ENCODE results near the gene NUDT6.
A peak's percentile ranks its signal among the peaks of the same experiment; 100 is the strongest.
"Not testable (repeated sequence)": the region's sequence is repeated elsewhere in the genome, so short reads cannot be mapped to it uniquely, and the experiment has no call there.

The NUDT6 gene

GRCh38 chr4:122873821-122874593 lies 48.4 kb downstream of the NUDT6 start:
- Histone ChIP-seq H3K4me1 (ENCODE audit: control insufficient read depth, insufficient read depth, low read depth, low read length) (peaks cover 5% of the 10 kb centered on the region), H2AK5ac (ENCODE audit: low read length, severe bottlenecking) (no peak overlapping the region), H3K4me3 (ENCODE audit: insufficient read depth in 1 of 2, low read depth in 1 of 2, low read length in 2 of 2) (peak overlapping the region in 1 of 2 experiments; percentile 40), H3K27me3 (ENCODE audit: control insufficient read depth in 1 of 2, insufficient read depth in 1 of 2, low read length in 2 of 2) (no peaks in the 10 kb centered on the region), H3K9me3 (ENCODE audit: control insufficient read depth, low read length) (no peaks in the 10 kb centered on the region), H3K9ac (ENCODE audit: low read length) (peak overlapping the region; percentile 32), H2BK5ac (ENCODE audit: low read depth, low read length, poor library complexity, severe bottlenecking) (no peak overlapping the region), H2BK15ac (ENCODE audit: low read depth, poor library complexity, severe bottlenecking) (no peak overlapping the region), H3K27ac (ENCODE audit: low read length, poor library complexity, severe bottlenecking) (peak overlapping the region; percentile 87), H3K14ac (ENCODE audit: low read length in 2 of 2) (no peak overlapping the region), H2BK120ac (ENCODE audit: low read depth, low read length) (no peak overlapping the region), H3K79me1 (replicated peaks; ENCODE audit: low read length, poor library complexity, severe bottlenecking) (peaks cover 6% of the 10 kb centered on the region), H4K91ac (ENCODE audit: low read length) (no peak overlapping the region), H4K8ac (ENCODE audit: low read length) (no peak overlapping the region), H2AFZ (ENCODE audit: low read depth, low read length) (no peak overlapping the region), H2BK12ac (ENCODE audit: low read length in 2 of 2) (no peak overlapping the region), H3K18ac (ENCODE audit: low read depth in 1 of 2, low read length in 2 of 2) (no peak overlapping the region), H3K4me2 (ENCODE audit: low read length, poor library complexity, severe bottlenecking) (no peak overlapping the region), H3K36me3 (ENCODE audit: control insufficient read depth in 1 of 2, insufficient read depth in 2 of 2, low read depth in 1 of 2, low read length in 2 of 2) (peaks cover 7 to 29% of the 10 kb centered on the region in 2 experiments), H3K4ac (ENCODE audit: low read depth in 1 of 2, low read length in 2 of 2) (no peak overlapping the region), H3K23ac (ENCODE audit: low read length in 2 of 2) (no peak overlapping the region)
- 56% methylated on average over 2 of the region's 4 CpGs for WGBS
- DNase-seq = peak; percentile 82

GRCh38 chr4:122873146-122873545 lies 49.3 kb downstream of the NUDT6 start:
- 88% methylated on average over 1 of the region's 1 CpG for WGBS
- DNase-seq = no peak

GRCh38 chr4:122868235-122868634 lies 54.2 kb downstream of the NUDT6 start:
- H4K8ac ChIP-seq (ENCODE audit: low read length); H3K27me3 ChIP-seq (ENCODE audit: control insufficient read depth in 1 of 2, insufficient read depth in 1 of 2, low read length in 2 of 2); H3K36me3 ChIP-seq (ENCODE audit: control insufficient read depth in 1 of 2, insufficient read depth in 2 of 2, low read depth in 1 of 2, low read length in 2 of 2); DNase-seq; H3K23ac ChIP-seq (ENCODE audit: low read length in 2 of 2); H2BK5ac ChIP-seq (ENCODE audit: low read depth, low read length, poor library complexity, severe bottlenecking); H2AFZ ChIP-seq (ENCODE audit: low read depth, low read length); H3K27ac ChIP-seq (ENCODE audit: low read length, poor library complexity, severe bottlenecking); H3K9me3 ChIP-seq (ENCODE audit: control insufficient read depth, low read length); H3K4me3 ChIP-seq (ENCODE audit: insufficient read depth in 1 of 2, low read depth in 1 of 2, low read length in 2 of 2); H4K91ac ChIP-seq (ENCODE audit: low read length); H3K79me1 ChIP-seq (replicated peaks; ENCODE audit: low read length, poor library complexity, severe bottlenecking); H3K9ac ChIP-seq (ENCODE audit: low read length); H3K18ac ChIP-seq (ENCODE audit: low read depth in 1 of 2, low read length in 2 of 2); H3K4me1 ChIP-seq (ENCODE audit: control insufficient read depth, insufficient read depth, low read depth, low read length); H2BK120ac ChIP-seq (ENCODE audit: low read depth, low read length); H3K14ac ChIP-seq (ENCODE audit: low read length in 2 of 2); H2AK5ac ChIP-seq (ENCODE audit: low read length, severe bottlenecking); H3K4me2 ChIP-seq (ENCODE audit: low read length, poor library complexity, severe bottlenecking); H2BK12ac ChIP-seq (ENCODE audit: low read length in 2 of 2); H2BK15ac ChIP-seq (ENCODE audit: low read depth, poor library complexity, severe bottlenecking); H3K4ac ChIP-seq (ENCODE audit: low read depth in 1 of 2, low read length in 2 of 2): not testable (repeated sequence)
- WGBS = 100% methylated on average over 3 of the region's 3 CpGs

More at GRCh38 chr4:122873146-122873545, 49.3 kb downstream of the NUDT6 start:
- Histone ChIP-seq H3K4ac (ENCODE audit: low read depth in 1 of 2, low read length in 2 of 2) (peak overlapping the region; percentile 64 to 86), H2BK12ac (ENCODE audit: low read length in 2 of 2) (peak overlapping the region; percentile 3 to 77), H2BK15ac (ENCODE audit: low read depth, poor library complexity, severe bottlenecking) (no peak overlapping the region), H2BK120ac (ENCODE audit: low read depth, low read length) (no peak overlapping the region), H3K18ac (ENCODE audit: low read depth in 1 of 2, low read length in 2 of 2) (peak overlapping the region; percentile 54 to 89), H3K4me1 (ENCODE audit: control insufficient read depth, insufficient read depth, low read depth, low read length) (peaks cover 5% of the 10 kb centered on the region), H3K36me3 (ENCODE audit: control insufficient read depth in 1 of 2, insufficient read depth in 2 of 2, low read depth in 1 of 2, low read length in 2 of 2) (peaks cover 7 to 20% of the 10 kb centered on the region in 2 experiments), H3K23ac (ENCODE audit: low read length in 2 of 2) (no peak overlapping the region), H3K79me1 (replicated peaks; ENCODE audit: low read length, poor library complexity, severe bottlenecking) (peaks cover 6% of the 10 kb centered on the region), H3K4me2 (ENCODE audit: low read length, poor library complexity, severe bottlenecking) (peak overlapping the region; percentile 6), H3K27me3 (ENCODE audit: control insufficient read depth in 1 of 2, insufficient read depth in 1 of 2, low read length in 2 of 2) (no peaks in the 10 kb centered on the region), H3K9ac (ENCODE audit: low read length) (no peak overlapping the region), H3K4me3 (ENCODE audit: insufficient read depth in 1 of 2, low read depth in 1 of 2, low read length in 2 of 2) (no peak overlapping the region), H4K8ac (ENCODE audit: low read length) (peak overlapping the region; percentile 77), H3K27ac (ENCODE audit: low read length, poor library complexity, severe bottlenecking) (peak overlapping the region; percentile 99), H3K14ac (ENCODE audit: low read length in 2 of 2) (peak overlapping the region in 1 of 2 experiments; percentile 84), H3K9me3 (ENCODE audit: control insufficient read depth, low read length) (no peaks in the 10 kb centered on the region), H2BK5ac (ENCODE audit: low read depth, low read length, poor library complexity, severe bottlenecking) (peak overlapping the region; percentile 97), H2AK5ac (ENCODE audit: low read length, severe bottlenecking) (peak overlapping the region; percentile 100), H4K91ac (ENCODE audit: low read length) (peak overlapping the region; percentile 27), H2AFZ (ENCODE audit: low read depth, low read length) (no peak overlapping the region)

DNA sequence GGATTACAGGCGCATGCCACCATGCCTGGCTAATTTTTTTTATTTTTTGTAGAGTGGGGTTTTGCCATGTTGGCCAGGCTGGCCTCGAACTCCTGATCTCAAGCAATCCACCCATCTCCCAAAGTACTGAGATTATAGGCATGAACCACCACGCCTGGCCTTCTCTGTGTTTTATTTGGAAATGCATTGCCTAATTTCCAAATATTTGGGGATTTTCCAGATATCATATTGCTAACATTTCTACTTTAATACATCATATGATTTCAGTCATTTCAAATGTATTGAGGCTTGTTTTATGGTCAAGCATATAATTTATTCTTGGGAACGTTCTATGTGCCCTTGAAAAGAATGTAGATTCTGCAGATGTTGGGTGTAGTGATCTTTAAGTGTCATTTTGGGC lies 57.0 kb downstream of the NUDT6 start:
- DNase-seq = no peak
- Histone ChIP-seq H2AFZ (ENCODE audit: low read depth, low read length) (no peak overlapping the region), H3K4me3 (ENCODE audit: insufficient read depth in 1 of 2, low read depth in 1 of 2, low read length in 2 of 2) (no peak overlapping the region), H2BK5ac (ENCODE audit: low read depth, low read length, poor library complexity, severe bottlenecking) (no peak overlapping the region), H2BK15ac (ENCODE audit: low read depth, poor library complexity, severe bottlenecking) (no peak overlapping the region), H3K36me3 (ENCODE audit: control insufficient read depth in 1 of 2, insufficient read depth in 2 of 2, low read depth in 1 of 2, low read length in 2 of 2) (peaks cover 2 to 6% of the 10 kb centered on the region in 2 experiments), H3K4me2 (ENCODE audit: low read length, poor library complexity, severe bottlenecking) (no peak overlapping the region), H2AK5ac (ENCODE audit: low read length, severe bottlenecking) (no peak overlapping the region), H3K9me3 (ENCODE audit: control insufficient read depth, low read length) (no peaks in the 10 kb centered on the region), H3K27me3 (ENCODE audit: control insufficient read depth in 1 of 2, insufficient read depth in 1 of 2, low read length in 2 of 2) (no peaks in the 10 kb centered on the region), H3K18ac (ENCODE audit: low read depth in 1 of 2, low read length in 2 of 2) (no peak overlapping the region), H4K91ac (ENCODE audit: low read length) (no peak overlapping the region), H3K9ac (ENCODE audit: low read length) (no peak overlapping the region), H3K27ac (ENCODE audit: low read length, poor library complexity, severe bottlenecking) (no peak overlapping the region), H3K4ac (ENCODE audit: low read depth in 1 of 2, low read length in 2 of 2) (no peak overlapping the region), H3K4me1 (ENCODE audit: control insufficient read depth, insufficient read depth, low read depth, low read length) (peaks cover 2% of the 10 kb centered on the region), H2BK12ac (ENCODE audit: low read length in 2 of 2) (no peak overlapping the region), H3K79me1 (replicated peaks; ENCODE audit: low read length, poor library complexity, severe bottlenecking) (peaks cover 3% of the 10 kb centered on the region), H2BK120ac (ENCODE audit: low read depth, low read length) (no peak overlapping the region), H3K23ac (ENCODE audit: low read length in 2 of 2) (no peak overlapping the region), H4K8ac (ENCODE audit: low read length) (no peak overlapping the region), H3K14ac (ENCODE audit: low read length in 2 of 2) (no peak overlapping the region)
- 90% methylated on average over 2 of the region's 4 CpGs for WGBS
